Transverse colon (tissue), 4 donors: ENCODE results near the gene GOLGA6L25. TPM values are rescaled to one million over a fixed set of nuclear protein-coding genes. Genes with fewer than 3 reads are reported as not detected.
"Not testable (repeated sequence)": the region's sequence is repeated elsewhere in the genome, so short reads cannot be mapped to it uniquely, and the experiment has no call there.

Experiments
- DNase-seq: peaks from one replicate; pipeline ENCODE4 v3.0.0-alpha.2; 2019
- H3K27ac ChIP-seq, 4 donors: fragments of 200-600 bp; sonication (generic); 2 replicates each; pipeline ENCODE4 v1.5.1; 2016 to 2018; ENCODE audit warnings: inconsistent platforms in 4 of 4
- H3K27me3 ChIP-seq: fragments of 200-600 bp; sonication (generic); 2 replicates; pipeline ENCODE4 v1.5.1; 2017; ENCODE audit warnings: inconsistent platforms
- H3K36me3 ChIP-seq, 4 donors: fragments of 200-600 bp; sonication (generic); 2 replicates each; pipeline ENCODE4 v1.5.1; 2017 to 2019; ENCODE audit warnings: inconsistent platforms in 4 of 4
- H3K4me1 ChIP-seq, 4 donors: fragments of 200-600 bp; sonication (generic); 2 replicates each; pipeline ENCODE4 v1.5.1; 2017 to 2020; ENCODE audit warnings: inconsistent platforms in 4 of 4
- H3K4me3 ChIP-seq, 4 donors: fragments of 200-600 bp; sonication (generic); 1 replicate in 1 of 4; 2 replicates in 3 of 4; pipeline versions ENCODE4 v1.5.1 to v1.6.1; 2017 to 2019; ENCODE audit warnings: inconsistent platforms in 4 of 4
- H3K9me3 ChIP-seq, 2 donors: fragments of 200-600 bp; sonication (generic); 2 replicates each; pipeline ENCODE4 v1.5.1; 2017 to 2019; ENCODE audit warnings: inconsistent platforms in 2 of 2
- WGBS, 2 donors: methylation state at CpG; one replicate each; pipeline ENCODE4 v1.1.5; 2018; ENCODE audit warnings: low coverage in 1 of 2; 5-methylcytosine and 5-hydroxymethylcytosine counted together
- in situ Hi-C, 4 donors: fragments of 200-750 bp; cut with MboI; loops; one replicate each; pipeline versions ENCODE4 v1.15.0 to v1.15.1; 2017; ENCODE audit warnings: low sequenced_read_pairs in 3 of 4, low pct_ligation_motif_present in 1 of 4, low pct_unique_long_range_greater_than_20kb in 1 of 4
- intact Hi-C: fragments of 100-400 bp; cut with DNase I; formaldehyde crosslinking; loops from one replicate; pipeline ENCODE4 v1.15.1; 2023; ENCODE audit warnings: low total_unique reads
- small RNA-seq, 4 donors: library from RNA; depleted of rRNA; stranded (forward); fragments of <200 nt; gene quantifications; one replicate each; pipeline ENCODE3, GENCODE V24; 2016
- total RNA-seq, 4 donors: library from RNA; depleted of rRNA; stranded (reverse); fragments of >200 nt; gene quantifications; one replicate each; pipeline ENCODE4 v1.1.0, GENCODE V29; 2016

Gene GOLGA6L25
- total RNA-seq, 4 donors from 2014 or later, result not detected

DNA sequence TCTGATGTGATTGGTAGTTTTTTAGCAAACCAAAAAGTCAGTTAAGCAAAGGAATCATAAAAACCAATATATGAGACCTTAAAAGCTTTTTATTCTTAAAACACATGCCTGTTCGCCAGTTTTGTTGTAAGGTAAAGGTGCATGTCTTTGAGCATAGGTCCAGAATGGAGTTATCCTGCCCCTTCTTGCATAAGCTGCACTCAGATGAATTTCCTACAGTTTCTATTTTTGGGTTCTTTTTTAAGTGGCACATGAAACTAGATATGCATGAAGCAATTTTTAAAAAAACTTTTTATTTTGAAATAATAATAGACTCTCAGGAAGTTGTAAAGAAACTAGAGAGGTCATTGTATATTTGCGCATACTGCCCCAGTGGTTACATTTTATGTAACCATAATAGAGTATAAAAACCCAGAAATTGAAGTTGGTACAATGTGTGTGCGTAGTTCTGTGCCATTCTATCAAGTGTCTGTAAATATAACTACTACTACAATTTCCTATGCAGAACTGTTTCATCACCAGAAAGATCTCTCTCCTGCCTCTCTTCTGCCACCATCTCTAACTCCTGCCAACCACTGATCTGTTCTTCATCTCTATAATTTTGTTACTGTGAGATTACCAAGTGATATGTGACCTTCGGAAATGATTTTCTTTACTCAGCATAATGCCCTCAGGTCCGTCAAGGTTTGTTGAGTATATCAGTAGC is 40.2 kb downstream of the GOLGA6L25 start:
- H3K27ac ChIP-seq, H3K27me3 ChIP-seq, H3K9me3 ChIP-seq, H3K36me3 ChIP-seq, H3K4me1 ChIP-seq, intact Hi-C loops, DNase-seq, H3K4me3 ChIP-seq, in situ Hi-C loops: not testable (repeated sequence)
- 100% methylated on average over 2 of the region's 5 CpGs; no CpG with 5 or more reads in 1 of the 2 donors for WGBS, 2 donors

- H3K36me3 ChIP-seq, H3K4me3 ChIP-seq, intact Hi-C loops, H3K9me3 ChIP-seq, DNase-seq, H3K27me3 ChIP-seq, H3K4me1 ChIP-seq, in situ Hi-C loops, H3K27ac ChIP-seq: not testable (repeated sequence)
- no CpG with 5 or more reads among the region's 10 CpGs for WGBS, 2 donors
Measured at GRCh38 chr15:28597471-28597870, 44.1 kb downstream of the GOLGA6L25 start.

DNA sequence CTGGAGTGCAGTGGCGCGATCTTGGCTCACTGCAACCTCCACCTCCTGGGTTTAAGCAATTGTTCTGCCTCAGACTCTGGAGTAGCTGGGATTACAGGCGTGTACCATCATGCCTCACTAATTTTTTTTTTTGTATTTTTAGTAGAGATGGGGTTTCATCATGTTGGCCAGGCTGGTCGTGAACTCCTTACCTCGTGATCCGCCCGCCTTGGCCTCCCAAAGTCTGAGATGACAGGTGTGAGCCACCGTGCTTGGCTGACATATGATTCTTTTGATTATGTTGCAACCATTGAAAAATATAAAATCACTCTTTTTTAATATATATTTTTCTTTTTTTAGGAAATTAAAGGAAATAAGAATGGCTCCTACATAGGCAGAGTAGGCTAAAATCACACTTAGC is 44.8 kb downstream of the GOLGA6L25 start:
- H3K4me1 ChIP-seq, in situ Hi-C loops, intact Hi-C loops, H3K27me3 ChIP-seq, H3K4me3 ChIP-seq, DNase-seq, H3K9me3 ChIP-seq, H3K27ac ChIP-seq, H3K36me3 ChIP-seq: not testable (repeated sequence)
- 84 to 98% methylated on average over 5 to 7 of the region's 8 CpGs for WGBS, 2 donors

- H3K4me3 ChIP-seq, H3K36me3 ChIP-seq, DNase-seq, in situ Hi-C loops, H3K4me1 ChIP-seq, H3K27me3 ChIP-seq, H3K27ac ChIP-seq, H3K9me3 ChIP-seq, intact Hi-C loops: not testable (repeated sequence)
- 100% methylated on average over 4 of the region's 9 CpGs; no CpG with 5 or more reads in 1 of the 2 donors for WGBS, 2 donors
Measured at GRCh38 chr15:28602152-28602551, 48.8 kb downstream of the GOLGA6L25 start.

Small RNAs within 50 kb of the gene (small RNA-seq; reads per million reads assigned to genes)
- gene AC138749.2 (0 reads per million in 4 donors), gene RF00017 (0 reads per million in 4 donors)

Other genes with a start within 250 kb of the GOLGA6L25 start
- gene HERC2, start 231.4 kb upstream of the GOLGA6L25 start, total RNA-seq, result 100 to 1,000 TPM in 1 of 4 donors, 10 to 100 TPM in 3; 64.9 to 182 (median 83.7) TPM
- not detected for gene GOLGA6L24, start 195.5 kb upstream of the GOLGA6L25 start, total RNA-seq
- not detected for gene GOLGA8F, start 174.9 kb upstream of the GOLGA6L25 start, total RNA-seq
- not detected for gene GOLGA8G, start 20.6 kb upstream of the GOLGA6L25 start, total RNA-seq
- gene GOLGA8M, start 158.9 kb downstream of the GOLGA6L25 start, total RNA-seq, result under 1 TPM in 1 of 4 donors, not detected in 3; 0.41 TPM